GM12864 (cell line): ENCODE measurements around the gene TMEM63A.

Experiments
- DNase-seq: peaks from one replicate; pipeline ENCODE4 v3.0.0-alpha.2; 2011; ENCODE audit warnings: low read depth
- H3K4me3 ChIP-seq: 2 replicates; pipeline ENCODE4 v1.5.1; 2011; ENCODE audit warnings: mild to moderate bottlenecking, low read depth, low read length, control low read depth
- TF ChIP-seq, protein P1 (sequence below): IDR thresholded peaks from 2 replicates; pipeline ENCODE4 v1.5.1; 2011; ENCODE audit warnings: low read depth, mild to moderate bottlenecking, moderate library complexity, low read length, control low read depth, inconsistent platforms; ENCODE audit errors: missing control alignments

TMEM63A gene

DNA sequence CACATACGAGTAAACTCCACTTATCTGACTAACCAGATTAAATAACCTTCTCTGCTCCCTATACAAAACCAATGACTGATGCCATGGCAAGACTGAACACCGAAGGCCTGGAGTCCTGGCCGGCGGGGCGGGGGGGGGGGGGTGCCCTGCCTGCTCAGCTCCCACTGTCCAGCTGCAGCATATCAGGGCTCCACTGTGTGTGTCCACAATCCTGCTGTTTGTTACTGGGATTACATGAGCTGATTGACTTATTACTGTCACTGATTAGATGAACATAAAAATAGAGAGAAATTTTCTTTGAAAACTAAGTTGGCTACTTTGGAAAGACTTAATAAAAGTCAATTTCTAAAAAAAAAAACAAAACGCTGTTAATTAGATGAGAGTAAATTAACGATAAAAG is 24.9 kb downstream of the TMEM63A start:
- TF ChIP-seq, protein P1, sequence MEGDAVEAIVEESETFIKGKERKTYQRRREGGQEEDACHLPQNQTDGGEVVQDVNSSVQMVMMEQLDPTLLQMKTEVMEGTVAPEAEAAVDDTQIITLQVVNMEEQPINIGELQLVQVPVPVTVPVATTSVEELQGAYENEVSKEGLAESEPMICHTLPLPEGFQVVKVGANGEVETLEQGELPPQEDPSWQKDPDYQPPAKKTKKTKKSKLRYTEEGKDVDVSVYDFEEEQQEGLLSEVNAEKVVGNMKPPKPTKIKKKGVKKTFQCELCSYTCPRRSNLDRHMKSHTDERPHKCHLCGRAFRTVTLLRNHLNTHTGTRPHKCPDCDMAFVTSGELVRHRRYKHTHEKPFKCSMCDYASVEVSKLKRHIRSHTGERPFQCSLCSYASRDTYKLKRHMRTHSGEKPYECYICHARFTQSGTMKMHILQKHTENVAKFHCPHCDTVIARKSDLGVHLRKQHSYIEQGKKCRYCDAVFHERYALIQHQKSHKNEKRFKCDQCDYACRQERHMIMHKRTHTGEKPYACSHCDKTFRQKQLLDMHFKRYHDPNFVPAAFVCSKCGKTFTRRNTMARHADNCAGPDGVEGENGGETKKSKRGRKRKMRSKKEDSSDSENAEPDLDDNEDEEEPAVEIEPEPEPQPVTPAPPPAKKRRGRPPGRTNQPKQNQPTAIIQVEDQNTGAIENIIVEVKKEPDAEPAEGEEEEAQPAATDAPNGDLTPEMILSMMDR = no peak
- no peak overlapping the region for H3K4me3 ChIP-seq
- DNase-seq = no peak

DNA sequence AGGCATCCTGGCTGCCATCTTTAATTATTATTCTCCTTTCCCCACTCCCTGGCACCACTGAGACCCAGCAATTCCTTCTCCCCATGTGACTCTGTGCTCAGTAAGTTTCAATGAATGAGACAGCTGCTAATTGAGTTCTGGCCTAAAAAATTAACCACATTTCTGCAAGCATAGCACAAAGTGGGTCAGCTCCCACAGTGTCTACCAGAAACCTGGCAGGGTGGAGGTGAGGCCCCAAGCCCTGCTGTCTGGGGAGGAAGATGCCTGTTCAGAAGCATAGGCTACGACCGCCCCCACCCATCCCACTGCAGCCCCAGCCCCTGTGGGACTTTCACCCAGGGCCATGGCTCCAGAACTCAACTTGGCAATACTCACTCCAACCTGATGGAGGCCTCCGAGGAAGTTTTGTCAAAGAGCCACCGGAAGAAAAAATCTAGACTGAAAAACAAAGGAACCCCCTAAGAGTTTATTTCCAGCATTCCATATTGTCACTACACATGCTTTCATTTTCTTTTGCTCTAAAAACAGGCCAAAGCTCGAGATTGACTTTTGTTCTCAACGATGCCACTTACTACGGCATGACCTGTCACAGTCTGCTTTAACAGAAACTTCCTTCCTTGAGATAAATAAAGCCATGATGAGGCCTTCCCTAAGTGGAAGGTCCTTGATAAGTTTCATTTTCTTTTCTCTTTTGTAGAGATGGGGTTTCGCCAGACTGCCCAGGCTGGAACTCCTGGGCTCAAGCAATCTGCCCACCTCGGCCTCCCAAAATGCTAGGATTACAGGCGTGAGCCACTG is 26.5 kb downstream of the TMEM63A start:
- no peak for DNase-seq
- no peak overlapping the region for H3K4me3 ChIP-seq
- TF ChIP-seq, protein P1 = no peak

DNA sequence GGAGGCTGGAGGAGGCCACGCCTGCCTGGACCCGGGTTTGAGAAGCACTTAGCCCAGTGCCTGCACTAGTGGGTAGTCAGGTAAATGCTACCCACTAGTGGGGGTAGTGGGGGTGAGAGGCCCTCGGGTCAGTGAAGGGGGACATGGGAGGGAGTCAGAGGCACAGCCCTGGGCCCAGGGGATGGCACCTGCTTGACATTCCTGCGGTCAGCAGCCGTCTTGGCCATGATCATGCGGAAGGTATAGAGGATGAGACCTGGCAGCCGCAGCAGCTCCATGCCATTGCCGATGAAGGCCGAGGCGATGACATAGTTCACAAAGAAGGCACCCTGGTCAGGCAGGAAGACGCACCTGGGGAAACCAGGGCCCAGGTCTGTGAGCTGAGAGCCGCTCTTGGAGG is 28.7 kb downstream of the TMEM63A start:
- TF ChIP-seq, protein P1 = no peak
- no peak overlapping the region for H3K4me3 ChIP-seq
- DNase-seq = no peak

DNA sequence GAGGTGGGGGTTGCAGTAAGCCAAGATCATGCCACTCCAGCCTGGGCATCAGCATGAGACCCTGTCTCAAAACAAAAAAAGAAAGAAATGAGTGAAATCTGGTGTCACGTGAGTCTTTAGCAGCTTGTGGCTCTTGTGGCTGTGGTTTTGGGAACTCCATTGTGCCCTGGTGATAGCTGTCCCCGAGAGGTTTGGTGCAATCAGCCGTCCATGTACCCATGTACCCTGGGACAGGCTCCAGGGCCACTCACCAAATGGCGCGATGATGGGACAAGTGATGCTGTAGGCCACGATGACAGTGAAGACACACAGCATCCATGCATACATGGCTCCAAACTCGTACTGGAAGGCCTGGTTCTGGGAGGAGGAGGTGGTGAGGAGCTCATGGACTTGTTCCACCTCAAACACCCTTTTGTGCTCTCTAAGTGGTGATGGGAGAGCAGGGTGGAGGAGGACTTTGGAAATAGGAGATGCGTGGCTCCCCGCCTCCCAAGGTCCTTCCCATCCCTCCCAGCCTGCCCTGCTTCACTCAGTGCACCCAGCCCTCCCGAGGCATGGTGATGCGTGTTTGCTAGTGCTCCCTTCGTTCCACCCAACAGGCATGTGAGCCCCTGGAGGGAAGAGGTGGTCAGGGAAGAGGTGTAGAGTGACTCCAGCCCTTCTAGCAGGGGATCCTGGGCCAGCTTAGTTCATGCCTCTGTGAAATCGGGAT is 29.6 kb downstream of the TMEM63A start:
- TF ChIP-seq, protein P1 = no peak
- no peak overlapping the region for H3K4me3 ChIP-seq
- no peak for DNase-seq

DNA sequence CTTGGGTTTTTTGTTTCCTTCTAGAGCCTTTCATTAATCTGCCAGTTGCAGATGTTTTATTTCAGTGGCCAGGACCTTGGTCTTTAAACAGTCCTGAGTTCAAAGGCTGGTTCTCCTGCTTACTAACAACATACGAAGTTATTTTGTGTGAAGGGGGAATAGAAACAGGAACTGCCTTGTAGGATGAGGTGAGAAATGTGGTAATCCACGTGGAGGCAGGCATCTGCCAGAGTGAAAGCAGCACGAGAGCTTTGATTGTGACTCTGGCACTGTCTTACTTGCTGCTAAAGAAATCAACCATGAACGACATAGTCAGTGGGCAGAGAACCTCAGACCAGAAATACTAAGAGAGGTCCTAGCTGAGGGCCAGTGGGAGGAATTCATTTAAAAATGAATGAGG is 30.4 kb downstream of the TMEM63A start:
- H3K4me3 ChIP-seq = no peak overlapping the region
- TF ChIP-seq, protein P1 = no peak
- peak; percentile 48 for DNase-seq

DNA sequence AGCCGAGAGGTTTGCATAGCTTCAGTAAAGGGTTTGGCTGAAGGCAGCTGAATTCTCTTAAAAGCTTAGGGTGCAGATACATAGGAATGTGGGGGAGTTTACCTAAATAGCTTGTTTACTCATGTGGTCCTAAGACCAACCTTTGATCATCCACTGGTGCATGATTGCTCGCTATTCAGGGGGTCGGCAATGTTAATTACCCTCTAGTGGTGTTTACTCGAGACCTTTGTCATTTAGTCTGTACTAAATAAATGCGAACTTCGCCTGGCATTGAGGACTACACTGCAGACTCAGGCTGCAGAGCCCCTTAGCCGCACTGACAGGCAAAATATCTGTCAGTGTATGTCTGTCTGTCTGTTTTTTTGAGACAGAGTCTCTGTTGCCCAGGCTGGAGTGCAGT is 31.8 kb downstream of the TMEM63A start:
- TF ChIP-seq, protein P1 = no peak
- H3K4me3 ChIP-seq = no peak overlapping the region
- DNase-seq = no peak
